DOHH2 (cell line): ENCODE measurements around the gene VSIR.

ENCODE experiments used
- H3F3A ChIP-seq: fragments of 200-600 bp; sonication (generic), shearing (Covaris generic); 2 replicates; pipeline ENCODE4 v1.6.0; 2016; ENCODE audit warnings: antibody characterized with exemption, mild to moderate bottlenecking; ENCODE audit not compliant: control insufficient read depth, insufficient read depth
- H3K27ac ChIP-seq: fragments of 200-600 bp; sonication (generic); 2 replicates; pipeline ENCODE4 v1.5.1; 2014; ENCODE audit warnings: low read depth, mild to moderate bottlenecking, low read length, moderate library complexity
- H3K27me3 ChIP-seq: fragments of 200-600 bp; sonication (generic); 2 replicates; pipeline ENCODE4 v1.6.1; 2014; ENCODE audit warnings: mild to moderate bottlenecking, low read length, mixed read lengths; ENCODE audit not compliant: control insufficient read depth
- H3K36me3 ChIP-seq: fragments of 200-600 bp; sonication (generic); 2 replicates; pipeline ENCODE4 v1.6.1; 2014; ENCODE audit warnings: mild to moderate bottlenecking, low read length, moderate library complexity, mixed read lengths; ENCODE audit not compliant: control insufficient read depth
- H3K4me1 ChIP-seq: fragments of 200-600 bp; sonication (generic); 2 replicates; pipeline ENCODE4 v1.6.1; 2014; ENCODE audit warnings: mild to moderate bottlenecking, low read length, mixed read lengths; ENCODE audit not compliant: control insufficient read depth
- H3K4me2 ChIP-seq: fragments of 200-600 bp; sonication (generic); 2 replicates; pipeline ENCODE4 v1.6.0; 2014; ENCODE audit warnings: mild to moderate bottlenecking, low read length, moderate library complexity
- H3K4me3 ChIP-seq: fragments of 200-600 bp; sonication (generic); 2 replicates; pipeline ENCODE4 v1.5.1; 2014; ENCODE audit warnings: mild to moderate bottlenecking, low read length, mixed read lengths
- H3K79me2 ChIP-seq: fragments of 200-600 bp; sonication (generic); 2 replicates; pipeline ENCODE4 v1.6.1; 2014; ENCODE audit warnings: mild to moderate bottlenecking, low read length, mixed read lengths; ENCODE audit not compliant: control insufficient read depth
- H3K9me2 ChIP-seq: fragments of 200-600 bp; sonication (generic); replicated peaks from 2 replicates; pipeline ENCODE4 v1.6.1; 2014; ENCODE audit warnings: mild to moderate bottlenecking, low read length, mixed read lengths; ENCODE audit not compliant: control insufficient read depth
- H3K9me3 ChIP-seq: fragments of 200-600 bp; sonication (generic); 2 replicates; pipeline ENCODE4 v1.6.1; 2014; ENCODE audit warnings: antibody characterized with exemption, low read length, mixed read lengths; ENCODE audit not compliant: control insufficient read depth, insufficient read depth
- H4K20me1 ChIP-seq: fragments of 200-600 bp; sonication (generic); 2 replicates; pipeline ENCODE4 v1.6.0; 2014; ENCODE audit warnings: low read depth, mild to moderate bottlenecking, antibody characterized with exemption, low read length, moderate library complexity; ENCODE audit not compliant: control insufficient read depth, insufficient read depth
- EZH2phosphoT487 ChIP-seq: fragments of 200-600 bp; sonication (generic); IDR thresholded peaks from 2 replicates; pipeline ENCODE4 v1.6.1; 2017; ENCODE audit warnings: borderline replicate concordance, mild to moderate bottlenecking, antibody characterized with exemption, low read length, moderate library complexity, mixed read lengths
- TF ChIP-seq, protein P1 (sequence below): fragments of 200-600 bp; sonication (generic); IDR thresholded peaks from one replicate; pipeline ENCODE4 v1.5.1; 2014; ENCODE audit warnings: antibody characterized with exemption, mild to moderate bottlenecking, low read depth, low read length; ENCODE audit not compliant: poor library complexity, severe bottlenecking

Gene VSIR

DNA sequence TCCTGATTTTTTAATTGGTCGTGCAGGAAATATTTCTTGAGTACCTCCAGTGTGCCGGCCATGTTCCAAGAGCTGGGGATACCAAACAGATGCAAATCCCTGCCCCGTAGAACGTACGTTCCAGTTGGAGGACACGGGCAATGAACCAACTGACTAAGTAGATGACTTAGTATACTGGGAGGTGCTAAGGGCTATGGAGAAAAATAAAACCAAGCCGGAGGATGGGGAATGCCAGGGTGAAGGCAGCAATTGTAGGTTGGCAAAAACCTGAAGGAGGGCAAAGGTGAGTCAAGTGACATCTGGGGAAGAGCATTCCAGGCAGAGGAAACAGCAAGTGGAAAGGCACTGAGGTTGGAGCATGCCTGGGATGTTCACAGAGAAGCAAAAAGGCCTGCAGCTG, 6.8 kb upstream of the VSIR start:
- H3K4me3 ChIP-seq: no peak overlapping the region
- H3K9me2 ChIP-seq: no peaks in the 10 kb centered on the region
- no peaks in the 10 kb centered on the region for H3K4me1 ChIP-seq
- TF ChIP-seq EZH2phosphoT487: no peak
- TF ChIP-seq, protein P1, sequence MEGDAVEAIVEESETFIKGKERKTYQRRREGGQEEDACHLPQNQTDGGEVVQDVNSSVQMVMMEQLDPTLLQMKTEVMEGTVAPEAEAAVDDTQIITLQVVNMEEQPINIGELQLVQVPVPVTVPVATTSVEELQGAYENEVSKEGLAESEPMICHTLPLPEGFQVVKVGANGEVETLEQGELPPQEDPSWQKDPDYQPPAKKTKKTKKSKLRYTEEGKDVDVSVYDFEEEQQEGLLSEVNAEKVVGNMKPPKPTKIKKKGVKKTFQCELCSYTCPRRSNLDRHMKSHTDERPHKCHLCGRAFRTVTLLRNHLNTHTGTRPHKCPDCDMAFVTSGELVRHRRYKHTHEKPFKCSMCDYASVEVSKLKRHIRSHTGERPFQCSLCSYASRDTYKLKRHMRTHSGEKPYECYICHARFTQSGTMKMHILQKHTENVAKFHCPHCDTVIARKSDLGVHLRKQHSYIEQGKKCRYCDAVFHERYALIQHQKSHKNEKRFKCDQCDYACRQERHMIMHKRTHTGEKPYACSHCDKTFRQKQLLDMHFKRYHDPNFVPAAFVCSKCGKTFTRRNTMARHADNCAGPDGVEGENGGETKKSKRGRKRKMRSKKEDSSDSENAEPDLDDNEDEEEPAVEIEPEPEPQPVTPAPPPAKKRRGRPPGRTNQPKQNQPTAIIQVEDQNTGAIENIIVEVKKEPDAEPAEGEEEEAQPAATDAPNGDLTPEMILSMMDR: no peak
- no peaks in the 10 kb centered on the region for H3K79me2 ChIP-seq
- no peaks in the 10 kb centered on the region for H4K20me1 ChIP-seq
- no peak overlapping the region for H3K4me2 ChIP-seq
- H3K9me3 ChIP-seq: no peaks in the 10 kb centered on the region
- H3F3A ChIP-seq: no peaks in the 10 kb centered on the region
- H3K27ac ChIP-seq: no peak overlapping the region
- peaks cover under 1% of the 10 kb centered on the region for H3K27me3 ChIP-seq
- no peaks in the 10 kb centered on the region for H3K36me3 ChIP-seq

DNA sequence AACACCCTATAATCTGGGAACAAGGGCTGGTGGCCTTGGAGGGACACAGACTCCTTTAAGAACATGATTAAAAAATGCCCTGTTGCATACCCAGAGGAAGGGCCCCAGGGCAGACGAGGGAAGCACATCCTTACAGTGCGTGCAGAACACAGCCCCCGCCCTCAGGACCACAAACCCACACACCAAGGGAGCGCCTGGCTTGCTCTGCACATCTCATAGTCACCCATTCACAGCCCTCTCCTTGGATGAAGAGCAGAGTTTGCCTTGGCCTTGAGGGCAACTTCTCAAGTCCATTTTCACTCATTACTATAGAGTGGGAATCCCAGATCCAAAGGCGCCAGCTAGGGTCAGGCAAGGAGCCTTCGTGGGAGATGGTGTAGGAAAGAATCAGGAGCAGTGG, 6.3 kb upstream of the VSIR start:
- H3F3A ChIP-seq: no peaks in the 10 kb centered on the region
- H3K4me2 ChIP-seq: no peak overlapping the region
- H3K4me3 ChIP-seq: no peak overlapping the region
- H3K79me2 ChIP-seq: no peaks in the 10 kb centered on the region
- H3K36me3 ChIP-seq: no peaks in the 10 kb centered on the region
- H3K27me3 ChIP-seq: peaks cover 6% of the 10 kb centered on the region
- no peak overlapping the region for H3K27ac ChIP-seq
- no peaks in the 10 kb centered on the region for H4K20me1 ChIP-seq
- H3K9me3 ChIP-seq: no peaks in the 10 kb centered on the region
- H3K9me2 ChIP-seq: no peaks in the 10 kb centered on the region
- H3K4me1 ChIP-seq: no peaks in the 10 kb centered on the region
- no peak for TF ChIP-seq EZH2phosphoT487
- TF ChIP-seq, protein P1: no peak

DNA sequence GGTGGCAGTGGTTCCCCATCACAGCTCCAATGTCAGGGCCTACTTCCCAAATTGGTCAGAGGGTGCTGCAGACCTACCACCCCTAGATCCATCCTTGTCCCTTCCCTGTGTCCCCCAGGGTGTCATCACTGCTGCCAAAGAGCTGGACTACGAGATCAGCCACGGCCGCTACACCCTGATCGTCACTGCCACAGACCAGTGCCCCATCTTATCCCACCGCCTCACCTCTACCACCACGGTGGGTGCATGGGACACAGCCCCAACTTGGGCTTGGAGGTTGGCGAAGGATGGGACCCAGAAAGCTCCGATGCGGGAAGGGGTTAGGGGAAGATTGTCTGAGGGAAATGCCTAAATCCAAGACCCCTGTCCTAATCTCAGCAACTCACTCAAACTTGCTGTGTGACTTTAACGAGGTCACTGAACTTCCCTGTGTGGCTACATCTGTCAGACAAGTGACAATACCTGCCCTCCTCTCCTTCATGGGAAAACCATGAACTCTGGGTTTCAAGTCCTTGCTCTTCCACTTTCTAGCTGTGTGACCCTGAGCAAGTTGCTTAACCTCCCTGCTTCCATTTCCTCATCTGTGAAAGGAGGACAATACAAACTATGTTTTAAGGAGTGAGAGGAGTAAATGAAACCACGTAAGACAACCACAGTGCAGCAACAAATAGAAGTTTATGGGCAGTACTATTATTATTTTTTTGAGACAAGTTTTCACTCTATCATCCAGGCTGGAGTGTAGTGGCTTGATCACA, 4.9 kb upstream of the VSIR start:
- Histone ChIP-seq H3K36me3 (no peaks in the 10 kb centered on the region), H3K27ac (no peak overlapping the region), H3K4me1 (peaks cover 5% of the 10 kb centered on the region), H3K27me3 (peaks cover 20% of the 10 kb centered on the region), H3K4me2 (no peak overlapping the region), H3K9me3 (no peaks in the 10 kb centered on the region), H4K20me1 (no peaks in the 10 kb centered on the region), H3K9me2 (no peaks in the 10 kb centered on the region), H3K79me2 (no peaks in the 10 kb centered on the region), H3F3A (no peaks in the 10 kb centered on the region), H3K4me3 (no peak overlapping the region)
- no peak for TF ChIP-seq EZH2phosphoT487
- TF ChIP-seq, protein P1: no peak
